ENCODE measurements around the gene ZBTB44.

GRCh38 chr11:130189492-130190210, 125.1 kb downstream of the ZBTB44 start:
- TF ChIP-seq CTCF (IDR thresholded peaks at IDR 0.05 in 2 of 3, conservative IDR thresholded peaks at IDR 0.05 in 1 of 3; ENCODE audit: borderline replicate concordance in 1 of 3, insufficient read depth in 1 of 3, low read depth in 2 of 3, low read length in 2 of 3) = 0 out of 6 replicates have a peak, but pooled peaks of 1 of the 3 experiments have one; percentile 7
- no peak for TF ChIP-seq POLR2AphosphoS5 (IDR thresholded peaks at IDR 0.05; ENCODE audit: low read depth, low read length)
- TF ChIP-seq ATF3 (IDR thresholded peaks at IDR 0.05) = no peak
- no peak for TF ChIP-seq TCF7L2 (IDR thresholded peaks at IDR 0.05; ENCODE audit: borderline replicate concordance, extremely low read depth, insufficient read depth, insufficient read length)
- TF ChIP-seq FOSL1 (IDR thresholded peaks at IDR 0.05; ENCODE audit: low read depth) = no peak
- TF ChIP-seq POLR2A (IDR thresholded peaks at IDR 0.05; ENCODE audit: borderline replicate concordance, extremely low read depth, insufficient read depth, insufficient read length) = no peak
